Measurements from ENCODE around the gene WDR54. TPM values are rescaled to one million over a fixed set of nuclear protein-coding genes. Genes with fewer than 3 reads are reported as not detected.

WDR54 gene
- total and polyA plus RNA-seq, 5 donors = 3.4 to 4.5 (median 3.4) TPM

GRCh38 chr2:74384051-74384450 lies 37.5 kb upstream of the WDR54 start:
- DNase-seq (no peak), ATAC-seq (no peak)

GRCh38 chr2:74385396-74385795 lies 36.1 kb upstream of the WDR54 start:
- 76% methylated on average over 8 of the region's 8 CpGs for WGBS
- Histone ChIP-seq H3K27me3 (ENCODE audit: control insufficient read depth, insufficient read depth) (no peaks in the 10 kb centered on the region), H3K4me3 (ENCODE audit: low read length) (no peak overlapping the region), H3K9me3 (ENCODE audit: control insufficient read depth, low read length) (no peaks in the 10 kb centered on the region), H3K27ac (ENCODE audit: low read length) (no peak overlapping the region), H3K4me1 (ENCODE audit: control insufficient read depth, insufficient read depth, low read length) (peaks cover 9% of the 10 kb centered on the region)
- DNase-seq = no peak
- intact Hi-C loops (cut with DNase I) = no loop called here
- ATAC-seq = peak in 1 of 2 donors; percentile 41

More at GRCh38 chr2:74384051-74384450, 37.5 kb upstream of the WDR54 start:
- H3K4me3 ChIP-seq (ENCODE audit: low read length) = no peak overlapping the region
- no peaks in the 10 kb centered on the region for H3K9me3 ChIP-seq (ENCODE audit: control insufficient read depth, low read length)
- WGBS = 57% methylated on average over 3 of the region's 3 CpGs
- peaks cover 20% of the 10 kb centered on the region for H3K4me1 ChIP-seq (ENCODE audit: control insufficient read depth, insufficient read depth, low read length)
- H3K27me3 ChIP-seq (ENCODE audit: control insufficient read depth, insufficient read depth) = no peaks in the 10 kb centered on the region
- intact Hi-C loops (cut with DNase I) = no loop called here
- no peak overlapping the region for H3K27ac ChIP-seq (ENCODE audit: low read length)

GRCh38 chr2:74387346-74387745 lies 34.2 kb upstream of the WDR54 start:
- Histone ChIP-seq H3K27me3 (ENCODE audit: control insufficient read depth, insufficient read depth) (no peaks in the 10 kb centered on the region), H3K4me1 (ENCODE audit: control insufficient read depth, insufficient read depth, low read length) (peaks cover 9% of the 10 kb centered on the region), H3K4me3 (ENCODE audit: low read length) (no peak overlapping the region), H3K9me3 (ENCODE audit: control insufficient read depth, low read length) (no peaks in the 10 kb centered on the region), H3K27ac (ENCODE audit: low read length) (peak overlapping the region; percentile 12)
- DNase-seq (no peak), ATAC-seq (no peak)
- intact Hi-C loops (cut with DNase I) = no loop called here
- 69% methylated on average over 1 of the region's 1 CpG for WGBS

- intact Hi-C loops (cut with DNase I) = no loop called here
- 54% methylated on average over 5 of the region's 5 CpGs for WGBS
- ATAC-seq = no peak
- Histone ChIP-seq H3K4me3 (ENCODE audit: low read length) (peak overlapping the region; percentile 95), H3K27ac (ENCODE audit: low read length) (no peak overlapping the region), H3K4me1 (ENCODE audit: control insufficient read depth, insufficient read depth, low read length) (peaks cover 7% of the 10 kb centered on the region), H3K27me3 (ENCODE audit: control insufficient read depth, insufficient read depth) (no peaks in the 10 kb centered on the region), H3K9me3 (ENCODE audit: control insufficient read depth, low read length) (no peaks in the 10 kb centered on the region)
- no peak for DNase-seq
Observed at GRCh38 chr2:74390606-74391005, 30.9 kb upstream of the WDR54 start.

- DNase-seq = no peak
- Histone ChIP-seq H3K27me3 (ENCODE audit: control insufficient read depth, insufficient read depth) (no peaks in the 10 kb centered on the region), H3K4me3 (ENCODE audit: low read length) (peak overlapping the region; percentile 95), H3K27ac (ENCODE audit: low read length) (no peak overlapping the region), H3K9me3 (ENCODE audit: control insufficient read depth, low read length) (no peaks in the 10 kb centered on the region), H3K4me1 (ENCODE audit: control insufficient read depth, insufficient read depth, low read length) (peaks cover 7% of the 10 kb centered on the region)
- peak in 1 of 2 donors; percentile 8 for ATAC-seq
- intact Hi-C loops (cut with DNase I) = no loop called here
- WGBS = under 1% methylated on average over 11 of the region's 11 CpGs
Observed at GRCh38 chr2:74391209-74391579, 30.3 kb upstream of the WDR54 start.

- ATAC-seq (peak; percentile 93 to 94), DNase-seq (peak; percentile 93 to 96 (median 94))
- no peaks in the 10 kb centered on the region for H3K27me3 ChIP-seq (ENCODE audit: control insufficient read depth, insufficient read depth)
- no peaks in the 10 kb centered on the region for H3K9me3 ChIP-seq (ENCODE audit: control insufficient read depth, low read length)
- WGBS = 1% methylated on average over 62 of the region's 62 CpGs
- peak overlapping the region; percentile 98 for H3K27ac ChIP-seq (ENCODE audit: low read length)
- intact Hi-C loops (cut with DNase I) = no loop called here
- peak overlapping the region; percentile 95 for H3K4me3 ChIP-seq (ENCODE audit: low read length)
- peaks cover 7% of the 10 kb centered on the region for H3K4me1 ChIP-seq (ENCODE audit: control insufficient read depth, insufficient read depth, low read length)
Observed at GRCh38 chr2:74391580-74392448, 29.7 kb upstream of the WDR54 start.

GRCh38 chr2:74392449-74392743 lies 29.1 kb upstream of the WDR54 start:
- Histone ChIP-seq H3K27me3 (ENCODE audit: control insufficient read depth, insufficient read depth) (no peaks in the 10 kb centered on the region), H3K4me1 (ENCODE audit: control insufficient read depth, insufficient read depth, low read length) (peaks cover 4% of the 10 kb centered on the region), H3K9me3 (ENCODE audit: control insufficient read depth, low read length) (no peaks in the 10 kb centered on the region), H3K4me3 (ENCODE audit: low read length) (peak overlapping the region; percentile 95), H3K27ac (ENCODE audit: low read length) (no peak overlapping the region)
- DNase-seq (no peak), ATAC-seq (peak; percentile 11 to 20)
- intact Hi-C loops (cut with DNase I) = no loop called here
- WGBS = 70% methylated on average over 13 of the region's 13 CpGs

- intact Hi-C loops (cut with DNase I) = no loop called here
- no peak for ATAC-seq
- DNase-seq = no peak
- WGBS = 92% methylated on average over 1 of the region's 1 CpG
- H3K4me1 ChIP-seq (ENCODE audit: control insufficient read depth, insufficient read depth, low read length) = peaks cover 4% of the 10 kb centered on the region
- no peaks in the 10 kb centered on the region for H3K27me3 ChIP-seq (ENCODE audit: control insufficient read depth, insufficient read depth)
- H3K27ac ChIP-seq (ENCODE audit: low read length) = no peak overlapping the region
- H3K4me3 ChIP-seq (ENCODE audit: low read length) = no peak overlapping the region
- H3K9me3 ChIP-seq (ENCODE audit: control insufficient read depth, low read length) = no peaks in the 10 kb centered on the region
Observed at GRCh38 chr2:74393525-74393924, 28.0 kb upstream of the WDR54 start.

GRCh38 chr2:74396149-74396548 lies 25.4 kb upstream of the WDR54 start:
- intact Hi-C loops (cut with DNase I) = no loop called here
- Histone ChIP-seq H3K4me3 (ENCODE audit: low read length) (no peak overlapping the region), H3K27me3 (ENCODE audit: control insufficient read depth, insufficient read depth) (no peaks in the 10 kb centered on the region), H3K9me3 (ENCODE audit: control insufficient read depth, low read length) (no peaks in the 10 kb centered on the region), H3K27ac (ENCODE audit: low read length) (no peak overlapping the region), H3K4me1 (ENCODE audit: control insufficient read depth, insufficient read depth, low read length) (no peaks in the 10 kb centered on the region)
- no peak for DNase-seq
- ATAC-seq = no peak
- 96% methylated on average over 2 of the region's 2 CpGs for WGBS

- no peak overlapping the region for H3K27ac ChIP-seq (ENCODE audit: low read length)
- H3K9me3 ChIP-seq (ENCODE audit: control insufficient read depth, low read length) = no peaks in the 10 kb centered on the region
- H3K4me3 ChIP-seq (ENCODE audit: low read length) = no peak overlapping the region
- no peaks in the 10 kb centered on the region for H3K4me1 ChIP-seq (ENCODE audit: control insufficient read depth, insufficient read depth, low read length)
- intact Hi-C loops (cut with DNase I) = no loop called here
- H3K27me3 ChIP-seq (ENCODE audit: control insufficient read depth, insufficient read depth) = no peaks in the 10 kb centered on the region
- DNase-seq (no peak), ATAC-seq (peak in 1 of 2 donors; percentile 28)
Observed at GRCh38 chr2:74399785-74400184, 21.7 kb upstream of the WDR54 start.

- Histone ChIP-seq H3K4me1 (ENCODE audit: control insufficient read depth, insufficient read depth, low read length) (no peaks in the 10 kb centered on the region), H3K27ac (ENCODE audit: low read length) (no peak overlapping the region), H3K4me3 (ENCODE audit: low read length) (no peak overlapping the region), H3K27me3 (ENCODE audit: control insufficient read depth, insufficient read depth) (no peaks in the 10 kb centered on the region), H3K9me3 (ENCODE audit: control insufficient read depth, low read length) (no peaks in the 10 kb centered on the region)
- intact Hi-C loops (cut with DNase I) = no loop called here
- ATAC-seq (no peak), DNase-seq (no peak)
- 74% methylated on average over 2 of the region's 2 CpGs for WGBS
Observed at GRCh38 chr2:74401891-74402290, 19.6 kb upstream of the WDR54 start.

- H3K27ac ChIP-seq (ENCODE audit: low read length) = no peak overlapping the region
- H3K4me1 ChIP-seq (ENCODE audit: control insufficient read depth, insufficient read depth, low read length) = no peaks in the 10 kb centered on the region
- no peak overlapping the region for H3K4me3 ChIP-seq (ENCODE audit: low read length)
- no peak for DNase-seq
- intact Hi-C loops (cut with DNase I) = no loop called here
- no peaks in the 10 kb centered on the region for H3K27me3 ChIP-seq (ENCODE audit: control insufficient read depth, insufficient read depth)
- no peaks in the 10 kb centered on the region for H3K9me3 ChIP-seq (ENCODE audit: control insufficient read depth, low read length)
- ATAC-seq = no peak
Observed at GRCh38 chr2:74406035-74406434, 15.5 kb upstream of the WDR54 start.

Data from right cardiac atrium (tissue), 5 donors.